HTERT RPE-1 (cell line): ENCODE measurements around the gene SLC7A11.
"Not testable (repeated sequence)": the region's sequence is repeated elsewhere in the genome, so short reads cannot be mapped to it uniquely, and the experiment has no call there.

Source experiments
- in situ Hi-C: fragments of 300-500 bp; cut with MboI; formaldehyde crosslinking; loops from 4 replicates; pipeline ENCODE4 v1.14.3; 2020; ENCODE audit warnings: low sequenced_read_pairs

Gene SLC7A11

GRCh38 chr4:138210576-138210975 lies 31.6 kb downstream of the SLC7A11 start:
- in situ Hi-C loops = not testable (repeated sequence)

GRCh38 chr4:138209094-138209493 lies 33.1 kb downstream of the SLC7A11 start:
- in situ Hi-C loops = no loop called here

DNA sequence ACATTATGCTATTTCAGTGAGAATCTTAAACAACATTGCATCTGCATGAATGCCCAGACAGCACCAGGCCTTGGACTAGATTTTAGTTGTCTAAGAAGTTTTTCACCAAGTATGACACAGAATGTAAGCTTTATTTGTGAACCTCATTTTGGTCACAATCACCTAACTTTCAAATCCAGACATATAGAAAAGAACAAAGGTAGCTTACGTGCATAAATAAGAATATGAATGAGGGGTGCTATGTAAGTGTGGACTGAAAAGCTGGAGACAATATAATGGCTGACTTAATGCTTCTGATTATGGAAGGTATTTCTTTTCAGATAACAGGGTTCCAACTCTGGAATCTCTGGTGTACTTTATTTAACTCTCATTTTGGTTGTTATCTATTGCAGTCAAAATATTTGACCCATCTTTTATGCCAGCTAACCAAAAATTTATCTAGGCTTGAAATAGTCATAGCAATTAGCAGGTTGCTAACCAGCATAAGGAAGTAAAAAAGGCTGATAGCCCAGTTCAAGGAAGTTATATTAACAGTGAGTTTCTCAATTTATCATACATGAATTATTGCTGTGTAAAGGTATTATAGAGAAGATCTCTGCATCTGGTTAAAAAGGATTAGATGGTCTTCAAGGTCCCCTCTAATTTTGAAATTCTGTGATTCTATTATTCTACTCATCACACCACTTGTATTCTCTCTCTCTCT lies 36.5 kb downstream of the SLC7A11 start:
- in situ Hi-C loops = no loop called here

GRCh38 chr4:138204507-138204906 lies 37.6 kb downstream of the SLC7A11 start:
- in situ Hi-C loops = no loop called here

GRCh38 chr4:138202686-138203085 lies 39.5 kb downstream of the SLC7A11 start:
- in situ Hi-C loops = no loop called here

- in situ Hi-C loops = no loop called here
These were observed 41.9 kb downstream of the SLC7A11 start for GRCh38 chr4:138200236-138200590.

- in situ Hi-C loops = no loop called here
These were observed 42.4 kb downstream of the SLC7A11 start for GRCh38 chr4:138199568-138200235.

- in situ Hi-C loops = no loop called here
These were observed 46.0 kb downstream of the SLC7A11 start for GRCh38 chr4:138196153-138196552.

DNA sequence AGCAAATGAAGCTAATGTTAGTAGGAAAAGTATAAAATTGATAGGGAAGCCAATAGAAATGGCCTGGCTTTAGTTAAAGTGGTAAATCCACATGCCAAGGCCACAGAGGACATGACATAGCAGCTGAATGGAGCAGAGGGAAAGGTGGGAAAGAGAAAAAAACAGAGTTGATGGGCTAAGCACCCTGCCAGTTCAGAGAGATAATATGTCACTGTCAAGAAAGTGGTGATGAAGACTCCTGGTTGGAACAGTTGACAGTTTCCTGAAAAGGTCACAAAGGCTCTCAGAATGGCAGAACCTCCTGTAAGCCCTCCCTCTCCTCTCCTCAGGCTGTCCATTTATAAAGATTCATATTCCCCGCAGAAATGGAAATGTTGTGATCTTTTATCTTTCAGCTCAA lies 48.2 kb downstream of the SLC7A11 start:
- in situ Hi-C loops = no loop called here

DNA sequence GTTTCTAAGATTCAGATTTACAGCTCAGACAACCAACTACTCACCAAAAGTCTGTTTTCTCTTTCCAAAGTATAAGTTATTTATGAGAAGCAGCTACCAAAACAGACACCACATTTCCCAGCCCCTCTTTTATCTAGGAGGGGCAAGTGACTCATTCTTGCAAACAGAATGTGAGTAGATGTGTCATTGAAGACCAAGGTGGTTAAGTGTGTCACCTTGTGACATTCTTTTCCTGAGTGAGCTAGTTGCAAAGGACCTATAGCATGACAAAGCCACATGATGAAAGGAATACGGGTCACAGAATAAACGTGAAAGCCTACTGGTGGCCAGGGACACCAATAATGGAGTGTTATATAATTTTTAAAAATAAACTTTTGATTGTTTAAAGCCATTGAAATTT lies 50.0 kb downstream of the SLC7A11 start:
- in situ Hi-C loops = no loop called here

GRCh38 chr4:138190452-138190858 lies 51.7 kb downstream of the SLC7A11 start:
- in situ Hi-C loops = no loop called here

- in situ Hi-C loops = no loop called here
These were observed 52.9 kb downstream of the SLC7A11 start for GRCh38 chr4:138189206-138189605.

- in situ Hi-C loops = no loop called here
These were observed 53.6 kb downstream of the SLC7A11 start for GRCh38 chr4:138188406-138189084.

DNA sequence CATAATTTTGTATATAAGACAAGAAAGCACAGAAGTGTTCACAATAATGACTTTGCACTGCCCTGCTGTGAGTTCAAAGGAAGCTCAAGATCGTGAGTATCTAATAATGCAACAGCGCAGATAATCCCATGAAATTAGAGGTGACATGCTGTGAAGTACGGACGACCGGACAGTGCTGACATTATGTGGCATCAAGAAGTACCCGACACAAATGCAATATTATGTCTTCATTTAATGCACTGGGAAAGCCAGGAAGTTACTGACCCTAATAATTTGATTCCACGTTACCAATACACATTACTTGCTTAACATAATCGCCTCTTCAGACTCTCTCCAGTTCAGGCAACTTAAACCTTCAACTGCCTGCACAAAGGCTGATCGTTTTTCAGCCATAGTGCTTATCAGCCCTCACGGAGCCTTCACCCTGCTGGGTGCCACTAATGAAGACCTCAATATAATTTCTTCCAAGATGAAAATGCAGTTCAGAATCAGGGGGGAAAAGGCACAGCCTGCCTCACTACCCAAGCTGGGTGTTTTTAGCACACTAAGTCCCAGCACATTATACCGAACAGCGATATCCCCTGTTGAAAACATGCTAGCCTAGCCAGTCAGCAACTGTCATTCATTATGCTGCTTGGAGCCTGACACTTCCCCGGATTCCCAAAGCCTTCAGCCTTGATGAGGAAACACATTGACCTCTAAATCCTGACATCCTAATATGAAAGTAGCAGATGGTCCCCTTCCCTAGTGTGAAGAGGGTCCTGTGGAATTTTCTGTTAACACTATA lies 56.1 kb downstream of the SLC7A11 start:
- in situ Hi-C loops = no loop called here

GRCh38 chr4:138184886-138185285 lies 57.3 kb downstream of the SLC7A11 start:
- in situ Hi-C loops = no loop called here

DNA sequence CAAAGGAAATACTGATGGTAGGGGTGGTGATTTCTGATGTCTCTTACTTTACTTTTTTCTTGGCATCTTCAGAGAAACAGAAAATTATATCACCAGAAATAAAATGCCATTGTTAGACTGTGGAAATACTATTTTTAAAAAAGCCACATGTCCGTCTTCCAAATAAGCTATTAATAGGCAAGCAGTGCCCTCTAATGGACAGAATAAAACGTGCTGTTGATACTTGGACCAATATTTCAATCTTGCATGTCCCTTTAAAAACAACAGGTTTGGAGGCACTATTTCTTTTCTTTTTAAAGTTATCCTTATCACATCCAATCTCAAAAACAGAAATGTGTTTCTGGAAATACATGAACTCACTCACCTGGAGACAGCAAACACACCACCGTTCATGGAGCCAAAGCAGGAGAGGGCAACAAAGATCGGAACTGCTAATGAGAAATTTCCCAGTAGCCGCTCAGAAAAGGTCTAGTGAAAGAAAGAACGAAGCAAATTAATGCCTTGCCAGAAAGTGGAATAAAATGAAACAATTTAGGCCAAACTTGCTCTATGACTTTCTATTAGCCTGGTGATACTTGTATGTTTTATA lies 59.2 kb downstream of the SLC7A11 start:
- in situ Hi-C loops = no loop called here

DNA sequence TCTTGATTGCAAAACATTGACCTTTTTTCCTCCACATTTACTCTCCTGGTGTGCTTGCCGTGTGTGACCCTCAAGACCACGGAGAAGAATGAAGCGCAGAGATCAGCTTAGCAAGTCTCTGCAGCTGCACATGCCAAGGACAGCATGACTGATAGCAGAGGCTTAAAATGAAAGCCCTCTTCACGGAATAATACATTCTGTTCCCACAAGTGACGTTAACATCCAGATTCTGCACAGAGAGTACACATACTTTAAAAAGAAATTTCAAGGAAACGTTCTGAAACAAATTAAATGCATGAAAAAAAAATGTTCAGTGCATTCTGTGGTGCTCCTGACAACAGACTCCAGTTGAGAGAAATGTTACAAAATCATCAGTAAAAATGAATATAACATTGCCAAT lies 60.9 kb downstream of the SLC7A11 start:
- in situ Hi-C loops = no loop called here

DNA sequence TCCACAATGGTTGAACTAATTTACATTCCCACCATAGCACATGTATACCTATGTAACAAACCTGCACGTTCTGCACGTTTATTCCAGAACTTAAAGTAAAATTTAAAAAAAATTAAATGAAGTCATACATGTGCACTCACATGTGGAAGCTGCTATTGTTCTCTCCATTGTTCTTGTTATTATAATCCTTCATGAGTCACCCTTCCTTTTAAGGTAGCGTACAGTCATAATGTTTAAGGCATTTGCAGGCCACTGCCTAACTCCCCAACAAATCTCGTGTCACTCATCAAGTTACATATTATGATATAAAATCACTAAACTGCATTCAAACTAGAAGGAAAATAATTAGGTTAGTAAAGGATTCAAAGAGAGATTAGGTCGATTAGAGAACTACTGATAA lies 63.6 kb downstream of the SLC7A11 start:
- in situ Hi-C loops = no loop called here

GRCh38 chr4:138177278-138177968 lies 64.7 kb downstream of the SLC7A11 start:
- in situ Hi-C loops = no loop called here

DNA sequence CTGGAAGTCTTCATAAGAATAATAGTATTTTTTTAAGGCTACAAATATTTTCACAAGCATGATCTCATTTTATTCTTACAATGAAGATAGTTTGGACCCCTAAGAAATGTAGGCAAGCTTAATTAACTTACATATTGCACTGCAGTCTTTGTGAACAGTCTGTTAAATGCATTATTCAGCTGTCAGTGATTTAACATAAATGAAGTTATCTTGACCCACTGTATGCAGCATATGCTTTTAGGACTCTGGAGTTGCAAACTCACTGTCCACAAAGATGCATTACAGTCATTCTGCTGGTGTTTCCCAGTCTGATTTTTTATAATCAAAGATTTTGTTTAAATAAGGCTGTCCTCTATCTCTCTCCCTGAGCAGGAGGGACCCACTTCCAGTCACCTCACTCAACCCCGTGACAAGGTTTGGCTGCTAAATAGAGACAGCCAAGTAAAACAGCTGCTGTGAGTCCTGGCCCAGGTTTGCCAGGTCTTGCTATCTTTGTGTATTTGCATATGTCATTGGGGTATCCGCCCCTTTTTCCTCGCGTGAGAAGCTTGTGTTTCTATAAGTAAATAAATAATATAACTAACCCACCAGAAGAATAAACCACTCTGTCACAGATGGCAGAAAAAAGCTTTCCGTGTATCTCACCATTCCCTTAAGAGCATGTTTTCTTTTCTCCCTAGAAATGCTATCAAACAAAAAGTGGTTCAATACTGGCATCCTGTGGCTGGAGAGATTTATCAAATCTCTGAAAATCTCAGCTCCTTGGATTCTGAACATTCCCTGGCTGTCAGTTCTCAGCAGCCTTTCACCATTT lies 67.0 kb downstream of the SLC7A11 start:
- in situ Hi-C loops = no loop called here
